T-helper 2 cell treated with Interferon-gamma antibody and Interleukin-4, amounts not matched to agents 5 μg/mL and 100 μg/mL, for 36 hours (primary cell): ENCODE results near the gene MAP2K1.

Experiments
- DNase-seq: peaks from one replicate; pipeline ENCODE4 v3.0.0; 2021; ENCODE audit warnings: low spot score
- H3K27ac Mint-ChIP-seq: one replicate; pipeline ENCODE4 v1.8.0; 2021; ENCODE audit warnings: mild to moderate bottlenecking, mixed read lengths
- H3K27me3 Mint-ChIP-seq: one replicate; pipeline ENCODE4 v1.8.0; 2021; ENCODE audit warnings: low read depth, mixed read lengths
- H3K36me3 Mint-ChIP-seq: one replicate; pipeline ENCODE4 v1.8.0; 2021; ENCODE audit warnings: low read depth, mixed read lengths
- H3K4me1 Mint-ChIP-seq: one replicate; pipeline ENCODE4 v1.8.0; 2021; ENCODE audit warnings: low read depth, mixed read lengths
- H3K4me3 Mint-ChIP-seq: one replicate; pipeline ENCODE4 v1.8.0; 2022; ENCODE audit warnings: mild to moderate bottlenecking, moderate library complexity, mixed read lengths
- H3K9me3 Mint-ChIP-seq: one replicate; pipeline ENCODE4 v1.8.0; 2021; ENCODE audit warnings: mixed read lengths

The MAP2K1 gene

DNA sequence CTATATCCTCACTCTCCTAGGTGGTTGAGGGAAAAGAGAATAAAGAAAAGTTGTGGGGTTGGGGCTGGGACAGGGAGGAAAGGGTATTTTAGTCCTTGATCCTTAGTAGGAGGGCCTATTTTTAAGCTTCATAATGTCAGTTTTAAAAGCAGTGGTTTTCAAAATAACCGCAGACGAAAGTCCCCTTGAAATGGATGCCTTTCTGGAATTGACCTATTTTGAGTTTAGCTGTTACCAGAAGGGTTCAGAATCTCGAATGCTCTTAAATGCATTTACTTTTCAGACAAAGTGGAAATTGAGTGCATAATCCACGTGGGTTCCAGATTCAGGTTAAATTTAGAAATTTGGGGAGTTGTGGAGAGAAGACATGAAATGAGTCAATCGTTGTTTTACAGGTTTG lies 16.6 kb downstream of the MAP2K1 start:
- H3K27me3 Mint-ChIP-seq: no peaks in the 10 kb centered on the region
- no peak overlapping the region for H3K4me3 Mint-ChIP-seq
- H3K4me1 Mint-ChIP-seq: peaks cover 70% of the 10 kb centered on the region
- H3K36me3 Mint-ChIP-seq: peaks cover 24% of the 10 kb centered on the region
- no peaks in the 10 kb centered on the region for H3K9me3 Mint-ChIP-seq
- no peak overlapping the region for H3K27ac Mint-ChIP-seq
- no peak for DNase-seq

DNA sequence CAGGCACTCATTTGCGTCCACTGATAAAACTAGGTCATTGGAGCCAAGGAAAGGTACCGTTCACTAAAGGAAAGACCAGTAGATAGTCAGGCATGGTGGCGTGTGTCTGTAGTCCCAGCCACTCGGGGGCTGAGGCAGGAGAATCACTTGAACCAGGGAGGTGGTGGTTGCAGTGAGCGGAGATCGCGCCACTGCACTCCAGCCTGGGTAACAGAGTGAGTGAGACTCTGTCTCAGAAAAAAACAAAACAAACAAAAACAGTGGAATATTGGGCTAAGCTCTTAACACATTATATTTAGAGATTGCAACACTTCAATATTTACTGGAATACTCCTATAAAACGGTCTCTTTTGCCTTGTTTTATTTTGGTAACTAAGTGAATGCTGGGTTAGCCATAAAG lies 17.4 kb downstream of the MAP2K1 start:
- Mint-ChIP-seq H3K4me3 (peak overlapping the region; percentile 62), H3K4me1 (peaks cover 78% of the 10 kb centered on the region), H3K27me3 (no peaks in the 10 kb centered on the region), H3K36me3 (peaks cover 28% of the 10 kb centered on the region), H3K9me3 (no peaks in the 10 kb centered on the region), H3K27ac (no peak overlapping the region)
- no peak for DNase-seq

DNA sequence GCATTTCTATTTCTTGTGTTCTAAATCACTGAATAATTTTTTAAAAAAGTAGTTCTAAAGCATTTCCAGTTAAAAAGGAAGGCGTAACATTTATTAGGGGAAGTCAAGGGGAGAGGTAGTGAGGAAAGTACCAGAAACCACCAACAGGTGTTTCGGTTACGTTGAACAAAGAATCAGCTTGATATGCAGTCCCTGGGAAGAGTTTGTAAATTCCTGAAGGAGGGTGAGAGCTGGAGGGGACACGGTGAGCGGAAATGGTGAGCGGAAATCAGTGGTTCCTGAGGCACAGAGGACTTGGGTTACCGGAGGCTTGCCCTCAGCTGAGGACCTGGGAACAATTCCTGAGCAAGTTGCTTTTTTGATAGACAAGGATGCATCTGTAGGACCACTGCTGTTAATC lies 17.8 kb downstream of the MAP2K1 start:
- H3K9me3 Mint-ChIP-seq: no peaks in the 10 kb centered on the region
- H3K4me3 Mint-ChIP-seq: peak overlapping the region; percentile 62
- no peaks in the 10 kb centered on the region for H3K27me3 Mint-ChIP-seq
- H3K27ac Mint-ChIP-seq: peak overlapping the region; percentile 53
- H3K36me3 Mint-ChIP-seq: peaks cover 26% of the 10 kb centered on the region
- DNase-seq: no peak
- peaks cover 78% of the 10 kb centered on the region for H3K4me1 Mint-ChIP-seq

GRCh38 chr15:66405007-66405406 lies 18.3 kb downstream of the MAP2K1 start:
- Mint-ChIP-seq H3K9me3 (no peaks in the 10 kb centered on the region), H3K36me3 (peaks cover 26% of the 10 kb centered on the region), H3K4me1 (peaks cover 83% of the 10 kb centered on the region), H3K27ac (no peak overlapping the region), H3K27me3 (no peaks in the 10 kb centered on the region), H3K4me3 (peak overlapping the region; percentile 62)
- no peak for DNase-seq

GRCh38 chr15:66405615-66406014 lies 18.9 kb downstream of the MAP2K1 start:
- peaks cover 19% of the 10 kb centered on the region for H3K36me3 Mint-ChIP-seq
- H3K27ac Mint-ChIP-seq: no peak overlapping the region
- H3K4me1 Mint-ChIP-seq: peaks cover 81% of the 10 kb centered on the region
- H3K4me3 Mint-ChIP-seq: no peak overlapping the region
- no peaks in the 10 kb centered on the region for H3K27me3 Mint-ChIP-seq
- no peak for DNase-seq
- H3K9me3 Mint-ChIP-seq: no peaks in the 10 kb centered on the region

DNA sequence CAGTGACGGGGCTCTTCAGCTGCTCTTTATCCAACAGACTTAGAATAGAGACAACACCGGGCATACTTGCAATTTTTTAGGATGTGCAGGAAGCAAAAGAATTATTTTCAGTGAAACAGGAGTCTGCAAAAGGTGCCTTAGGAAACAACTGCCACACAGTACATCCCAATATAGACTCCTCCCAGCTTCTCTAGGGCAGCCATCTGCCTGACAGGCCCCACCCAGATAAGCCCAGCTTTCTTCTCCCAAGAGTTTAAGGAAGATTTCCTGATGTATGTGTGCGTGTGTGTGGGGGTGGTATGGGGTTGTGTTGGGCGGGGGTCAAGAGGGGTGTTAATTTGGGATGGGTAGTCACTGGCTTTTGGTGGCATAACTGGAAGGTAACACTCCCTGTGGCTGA lies 21.5 kb downstream of the MAP2K1 start:
- H3K4me1 Mint-ChIP-seq: peaks cover 77% of the 10 kb centered on the region
- no peaks in the 10 kb centered on the region for H3K9me3 Mint-ChIP-seq
- H3K36me3 Mint-ChIP-seq: peaks cover 17% of the 10 kb centered on the region
- H3K4me3 Mint-ChIP-seq: no peak overlapping the region
- no peak for DNase-seq
- H3K27ac Mint-ChIP-seq: peak overlapping the region; percentile 53
- no peaks in the 10 kb centered on the region for H3K27me3 Mint-ChIP-seq

DNA sequence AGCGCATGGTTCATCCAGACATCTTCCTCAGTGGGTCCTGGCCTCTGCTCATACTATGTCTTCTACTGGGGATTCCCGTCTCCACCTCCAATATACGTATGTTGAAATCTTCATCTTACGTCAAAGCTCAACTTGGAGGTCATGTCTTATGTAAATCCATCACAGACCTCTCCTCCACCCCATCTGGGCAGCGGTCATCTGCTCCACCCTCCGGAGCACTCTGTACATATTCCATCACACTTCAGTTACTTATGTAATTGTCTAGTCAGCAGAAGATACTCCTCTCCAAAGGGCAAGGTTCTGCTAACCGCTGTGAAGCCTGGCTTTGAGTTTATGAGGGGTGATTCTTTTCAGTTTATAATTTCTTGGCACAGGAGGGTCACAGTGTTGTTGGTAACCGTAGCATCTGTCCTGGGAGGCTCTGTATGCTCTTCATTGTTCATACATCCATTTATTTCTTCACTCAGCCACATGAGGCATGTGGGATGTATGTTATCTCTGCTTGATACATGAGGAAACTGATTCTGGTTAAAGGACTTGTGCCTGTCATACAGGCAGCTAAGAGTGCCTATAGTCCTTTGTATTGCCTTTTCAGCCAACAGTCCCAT lies 22.1 kb downstream of the MAP2K1 start:
- H3K9me3 Mint-ChIP-seq: peaks cover under 1% of the 10 kb centered on the region
- H3K4me3 Mint-ChIP-seq: no peak overlapping the region
- H3K36me3 Mint-ChIP-seq: peaks cover 21% of the 10 kb centered on the region
- peak overlapping the region; percentile 12 for H3K27ac Mint-ChIP-seq
- DNase-seq: no peak
- H3K27me3 Mint-ChIP-seq: no peaks in the 10 kb centered on the region
- H3K4me1 Mint-ChIP-seq: peaks cover 76% of the 10 kb centered on the region

- Mint-ChIP-seq H3K4me3 (peak overlapping the region; percentile 59), H3K27me3 (no peaks in the 10 kb centered on the region), H3K9me3 (peaks cover 6% of the 10 kb centered on the region), H3K27ac (peak overlapping the region; percentile 56), H3K36me3 (peaks cover 26% of the 10 kb centered on the region), H3K4me1 (peaks cover 72% of the 10 kb centered on the region)
- DNase-seq: no peak
Measured at GRCh38 chr15:66409565-66410108, 22.9 kb downstream of the MAP2K1 start.

DNA sequence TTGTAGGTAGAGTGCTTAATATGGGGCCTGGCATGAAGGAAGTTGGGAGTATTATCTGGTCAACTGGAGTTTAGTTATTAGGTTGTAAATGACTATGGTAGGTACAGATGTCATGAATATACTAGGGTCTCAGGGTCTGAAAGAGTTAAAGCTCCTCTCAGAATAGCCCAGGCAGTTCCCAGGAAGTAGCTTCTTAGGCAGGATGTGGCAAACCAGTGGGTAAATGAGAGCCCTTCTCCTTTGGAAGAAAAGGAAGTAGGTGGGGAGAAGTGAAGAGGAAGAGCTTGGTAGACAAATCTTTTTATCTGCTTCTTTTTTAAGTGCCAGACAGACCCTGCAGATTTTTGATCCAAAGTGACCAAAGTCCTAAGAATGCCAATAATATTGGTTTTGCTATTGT lies 24.5 kb downstream of the MAP2K1 start:
- H3K36me3 Mint-ChIP-seq: peaks cover 41% of the 10 kb centered on the region
- peaks cover 16% of the 10 kb centered on the region for H3K9me3 Mint-ChIP-seq
- no peak for DNase-seq
- H3K27ac Mint-ChIP-seq: peak overlapping the region; percentile 75
- peaks cover 71% of the 10 kb centered on the region for H3K4me1 Mint-ChIP-seq
- H3K4me3 Mint-ChIP-seq: peak overlapping the region; percentile 83
- no peaks in the 10 kb centered on the region for H3K27me3 Mint-ChIP-seq

DNA sequence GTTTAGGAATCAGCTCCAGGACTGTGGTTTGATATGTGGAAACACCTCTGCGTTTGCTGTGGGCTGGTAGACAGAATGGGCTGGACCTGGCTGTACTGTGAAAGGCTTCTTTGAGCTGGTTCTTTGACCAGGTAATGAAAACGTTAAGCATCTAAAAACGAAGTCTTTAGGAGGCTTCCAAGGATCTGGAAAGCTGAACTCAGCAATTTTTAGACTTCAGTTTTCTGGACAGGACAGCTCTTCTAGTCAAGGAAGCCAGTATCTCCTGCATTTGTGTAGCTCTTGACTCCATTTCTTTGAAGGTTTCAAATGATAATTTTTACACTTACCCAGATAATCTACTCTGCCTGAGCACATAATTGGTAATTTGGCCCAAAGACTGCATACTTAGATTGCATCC lies 25.5 kb downstream of the MAP2K1 start:
- Mint-ChIP-seq H3K4me1 (peaks cover 73% of the 10 kb centered on the region), H3K9me3 (peaks cover 16% of the 10 kb centered on the region), H3K36me3 (peaks cover 43% of the 10 kb centered on the region), H3K27me3 (no peaks in the 10 kb centered on the region), H3K27ac (no peak overlapping the region), H3K4me3 (peak overlapping the region; percentile 17)
- no peak for DNase-seq

GRCh38 chr15:66413579-66413978 lies 26.9 kb downstream of the MAP2K1 start:
- Mint-ChIP-seq H3K4me3 (peak overlapping the region; percentile 6), H3K36me3 (peaks cover 41% of the 10 kb centered on the region), H3K9me3 (peaks cover 16% of the 10 kb centered on the region), H3K27me3 (no peaks in the 10 kb centered on the region), H3K4me1 (peaks cover 68% of the 10 kb centered on the region), H3K27ac (no peak overlapping the region)
- DNase-seq: no peak

DNA sequence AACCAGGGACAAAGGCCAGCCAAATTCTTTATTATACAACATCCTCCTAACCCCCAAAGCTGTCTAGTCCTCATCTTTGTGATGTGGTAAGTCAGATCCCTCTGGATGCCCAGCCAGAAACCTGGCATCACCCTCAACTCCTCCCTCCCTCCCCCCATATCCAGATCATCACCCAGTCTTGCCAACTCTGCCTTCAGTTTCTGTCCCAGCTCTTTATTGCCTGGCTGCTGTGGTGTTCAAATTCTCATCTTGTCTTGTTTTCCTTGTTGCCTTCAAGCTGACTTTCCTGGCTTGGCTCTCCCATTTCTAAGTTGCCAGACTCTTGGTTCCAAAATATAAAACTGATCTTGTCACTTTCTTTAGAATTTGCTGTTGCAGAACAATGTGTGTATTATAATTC lies 28.6 kb downstream of the MAP2K1 start:
- H3K9me3 Mint-ChIP-seq: peaks cover 16% of the 10 kb centered on the region
- no peaks in the 10 kb centered on the region for H3K27me3 Mint-ChIP-seq
- no peak for DNase-seq
- no peak overlapping the region for H3K27ac Mint-ChIP-seq
- H3K4me1 Mint-ChIP-seq: peaks cover 53% of the 10 kb centered on the region
- no peak overlapping the region for H3K4me3 Mint-ChIP-seq
- H3K36me3 Mint-ChIP-seq: peaks cover 40% of the 10 kb centered on the region

GRCh38 chr15:66417736-66418135 lies 31.0 kb downstream of the MAP2K1 start:
- no peak for DNase-seq
- H3K27me3 Mint-ChIP-seq: no peaks in the 10 kb centered on the region
- H3K9me3 Mint-ChIP-seq: peaks cover 16% of the 10 kb centered on the region
- H3K36me3 Mint-ChIP-seq: peaks cover 39% of the 10 kb centered on the region
- H3K27ac Mint-ChIP-seq: peak overlapping the region; percentile 11
- H3K4me1 Mint-ChIP-seq: peaks cover 37% of the 10 kb centered on the region
- H3K4me3 Mint-ChIP-seq: no peak overlapping the region

- peaks cover 30% of the 10 kb centered on the region for H3K4me1 Mint-ChIP-seq
- H3K27ac Mint-ChIP-seq: no peak overlapping the region
- H3K4me3 Mint-ChIP-seq: no peak overlapping the region
- no peaks in the 10 kb centered on the region for H3K27me3 Mint-ChIP-seq
- H3K9me3 Mint-ChIP-seq: peaks cover 12% of the 10 kb centered on the region
- DNase-seq: no peak
- peaks cover 34% of the 10 kb centered on the region for H3K36me3 Mint-ChIP-seq
Measured at GRCh38 chr15:66419471-66419870, 32.8 kb downstream of the MAP2K1 start.

- no peaks in the 10 kb centered on the region for H3K9me3 Mint-ChIP-seq
- H3K4me3 Mint-ChIP-seq: no peak overlapping the region
- peaks cover 30% of the 10 kb centered on the region for H3K36me3 Mint-ChIP-seq
- peaks cover 36% of the 10 kb centered on the region for H3K4me1 Mint-ChIP-seq
- H3K27me3 Mint-ChIP-seq: no peaks in the 10 kb centered on the region
- no peak for DNase-seq
- no peak overlapping the region for H3K27ac Mint-ChIP-seq
Measured at GRCh38 chr15:66422347-66422746, 35.6 kb downstream of the MAP2K1 start.
